ENCODE data around the gene KCNA10. TPM values are rescaled to one million over a fixed set of nuclear protein-coding genes. Genes with fewer than 3 reads are reported as not detected.

The KCNA10 gene
- total RNA-seq, 2 experiments from 2014 or later, result not detected

DNA sequence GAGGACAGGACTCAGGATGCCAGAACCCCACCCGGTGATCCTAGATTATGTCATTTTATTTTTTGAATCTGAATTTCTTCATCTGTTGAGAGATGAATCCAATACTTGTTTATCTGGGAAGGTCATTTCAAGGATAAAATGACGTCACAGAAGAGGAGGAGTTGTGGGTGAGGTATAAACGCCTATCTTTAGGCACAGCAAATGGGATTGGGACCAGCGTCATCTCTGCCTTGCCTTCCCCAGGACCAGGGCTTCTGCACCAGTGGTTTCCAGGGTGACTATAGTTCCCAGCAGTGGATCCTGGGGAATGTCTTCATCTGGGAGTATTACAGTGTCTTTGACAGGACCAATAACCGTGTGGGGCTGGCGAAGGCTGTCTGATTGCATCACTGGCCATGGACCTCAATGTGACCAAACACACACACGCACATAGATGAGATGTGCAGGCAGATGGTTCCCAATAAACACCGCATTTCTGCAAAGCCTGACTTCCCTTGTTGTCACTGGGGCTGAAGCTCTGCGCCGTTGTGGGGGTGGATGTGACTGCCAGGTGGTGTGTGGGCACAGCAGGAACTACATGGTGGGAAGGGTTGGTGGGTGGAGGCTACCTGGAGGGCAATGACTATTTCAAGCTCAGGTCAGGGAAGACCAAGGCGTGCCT lies 28.1 kb downstream of the KCNA10 start:
- ChIA-PET POLR2A (no interaction called here), CTCF (ENCODE audit: unreplicated experiment) (interaction anchor here (0.6 kb wide), 2 partner anchors 863 to 1065 kb away, joined by 3 to 13 read pairs; partner anchors contain the start of gene PSMA5)
- Histone ChIP-seq H3K4me2 (ENCODE audit: low read length) (no peak overlapping the region), H3K9me2 (ENCODE audit: insufficient read depth, low read length) (no peaks in the 10 kb centered on the region), H3K27ac (ENCODE audit: low read depth, low read length, poor library complexity, severe bottlenecking) (no peak overlapping the region), H3K9me3 (ENCODE audit: low read length) (no peaks in the 10 kb centered on the region), H3K79me2 (ENCODE audit: insufficient read depth, low read depth, low read length) (no peaks in the 10 kb centered on the region), H2AFZ (ENCODE audit: low read length) (no peak overlapping the region), H3K4me3 (ENCODE audit: low read depth, low read length, poor library complexity, severe bottlenecking) (no peak overlapping the region), H3K36me3 (ENCODE audit: insufficient read depth, low read length) (no peaks in the 10 kb centered on the region), H4K20me1 (ENCODE audit: insufficient read depth, low read length) (no peaks in the 10 kb centered on the region), H3K4me1 (ENCODE audit: insufficient read depth, low read length, poor library complexity, severe bottlenecking) (peaks cover 7% of the 10 kb centered on the region)
- DNase-seq (ENCODE audit: low spot score), result no peak
- intact Hi-C loops (cut with micrococcal nuclease; ENCODE audit: unreplicated experiment), result no loop called here
- no TSS peak for BruUV-seq (replicated peaks)
- TF ChIP-seq EZH2phosphoT487 (IDR thresholded peaks at IDR 0.05; ENCODE audit: borderline replicate concordance, low read depth, low read length), result no peak
- TF ChIP-seq, protein P1, sequence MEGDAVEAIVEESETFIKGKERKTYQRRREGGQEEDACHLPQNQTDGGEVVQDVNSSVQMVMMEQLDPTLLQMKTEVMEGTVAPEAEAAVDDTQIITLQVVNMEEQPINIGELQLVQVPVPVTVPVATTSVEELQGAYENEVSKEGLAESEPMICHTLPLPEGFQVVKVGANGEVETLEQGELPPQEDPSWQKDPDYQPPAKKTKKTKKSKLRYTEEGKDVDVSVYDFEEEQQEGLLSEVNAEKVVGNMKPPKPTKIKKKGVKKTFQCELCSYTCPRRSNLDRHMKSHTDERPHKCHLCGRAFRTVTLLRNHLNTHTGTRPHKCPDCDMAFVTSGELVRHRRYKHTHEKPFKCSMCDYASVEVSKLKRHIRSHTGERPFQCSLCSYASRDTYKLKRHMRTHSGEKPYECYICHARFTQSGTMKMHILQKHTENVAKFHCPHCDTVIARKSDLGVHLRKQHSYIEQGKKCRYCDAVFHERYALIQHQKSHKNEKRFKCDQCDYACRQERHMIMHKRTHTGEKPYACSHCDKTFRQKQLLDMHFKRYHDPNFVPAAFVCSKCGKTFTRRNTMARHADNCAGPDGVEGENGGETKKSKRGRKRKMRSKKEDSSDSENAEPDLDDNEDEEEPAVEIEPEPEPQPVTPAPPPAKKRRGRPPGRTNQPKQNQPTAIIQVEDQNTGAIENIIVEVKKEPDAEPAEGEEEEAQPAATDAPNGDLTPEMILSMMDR (conservative IDR thresholded peaks at IDR 0.05; ENCODE audit: low read length), result no peak

DNA sequence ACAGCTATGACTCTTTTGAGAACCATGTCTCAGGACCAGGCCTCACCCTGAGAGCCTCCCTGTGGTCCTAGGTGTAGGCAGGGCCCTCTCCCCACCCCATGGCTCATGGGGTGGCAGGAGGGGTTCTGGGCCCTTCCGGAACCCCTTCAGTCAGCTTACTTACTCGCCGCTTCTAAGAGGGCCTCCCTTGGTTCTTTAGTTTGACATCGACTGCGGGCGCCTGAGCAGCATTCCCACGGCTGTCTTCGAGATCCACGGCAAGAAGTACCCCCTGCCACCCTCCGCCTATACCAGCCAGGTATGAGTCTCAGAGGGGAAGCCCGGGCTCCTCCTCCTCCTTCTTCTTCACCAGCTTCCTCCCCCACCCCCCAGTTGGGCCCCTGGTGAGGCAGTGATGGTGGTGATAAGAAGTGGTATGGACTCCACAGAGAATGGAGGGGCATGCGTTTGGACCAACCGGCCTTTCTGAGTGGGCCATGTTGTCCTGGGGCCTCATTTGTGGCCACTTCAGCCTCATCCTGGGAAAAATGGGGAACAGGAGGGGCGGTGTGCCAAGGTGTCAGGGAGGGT lies 28.9 kb downstream of the KCNA10 start:
- no TSS peak for BruUV-seq (replicated peaks)
- H3K79me2 ChIP-seq (ENCODE audit: insufficient read depth, low read depth, low read length), result no peaks in the 10 kb centered on the region
- H3K4me3 ChIP-seq (ENCODE audit: low read depth, low read length, poor library complexity, severe bottlenecking), result peak overlapping the region; percentile 47
- H3K4me2 ChIP-seq (ENCODE audit: low read length), result peak overlapping the region; percentile 42
- peak overlapping the region; percentile 35; the same call in 1 of the 2 replicates for H2AFZ ChIP-seq (ENCODE audit: low read length)
- TF ChIP-seq, protein P1 (conservative IDR thresholded peaks at IDR 0.05; ENCODE audit: low read length), result no peak
- TF ChIP-seq EZH2phosphoT487 (IDR thresholded peaks at IDR 0.05; ENCODE audit: borderline replicate concordance, low read depth, low read length), result no peak
- H3K36me3 ChIP-seq (ENCODE audit: insufficient read depth, low read length), result no peaks in the 10 kb centered on the region
- H3K9me3 ChIP-seq (ENCODE audit: low read length), result no peaks in the 10 kb centered on the region
- ChIA-PET CTCF (ENCODE audit: unreplicated experiment) (interaction anchor here (0.6 to 0.7 kb wide), 2 partner anchors 77 to 437 kb away, joined by 3 to 4 read pairs; no protein-coding TSS in a partner anchor), POLR2A (no interaction called here)
- no peaks in the 10 kb centered on the region for H3K9me2 ChIP-seq (ENCODE audit: insufficient read depth, low read length)
- H3K4me1 ChIP-seq (ENCODE audit: insufficient read depth, low read length, poor library complexity, severe bottlenecking), result peaks cover 7% of the 10 kb centered on the region
- peak; percentile 37 for DNase-seq (ENCODE audit: low spot score)
- intact Hi-C loops (cut with micrococcal nuclease; ENCODE audit: unreplicated experiment), result no loop called here
- H4K20me1 ChIP-seq (ENCODE audit: insufficient read depth, low read length), result no peaks in the 10 kb centered on the region
- no peak overlapping the region for H3K27ac ChIP-seq (ENCODE audit: low read depth, low read length, poor library complexity, severe bottlenecking)

DNA sequence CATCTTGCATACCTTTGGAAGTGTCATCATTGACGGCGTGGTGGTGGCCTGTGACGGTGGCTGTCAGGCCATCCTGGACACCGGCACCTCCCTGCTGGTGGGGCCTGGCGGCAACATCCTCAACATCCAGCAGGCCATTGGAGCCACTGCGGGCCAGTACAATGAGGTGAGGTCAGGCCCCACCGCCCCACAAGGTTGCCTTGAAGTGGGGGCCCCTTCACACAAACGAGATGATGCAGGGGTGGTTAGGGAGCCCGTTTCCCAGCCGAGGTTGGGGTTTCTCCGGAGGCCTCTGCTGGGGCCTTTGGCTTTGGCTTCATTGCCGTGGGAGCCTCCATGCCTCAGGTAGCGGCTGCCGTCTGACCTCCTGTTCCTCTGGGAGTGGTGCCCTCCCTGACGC lies 29.6 kb downstream of the KCNA10 start:
- Histone ChIP-seq H3K4me2 (ENCODE audit: low read length) (peak overlapping the region; percentile 42), H3K9me3 (ENCODE audit: low read length) (no peaks in the 10 kb centered on the region), H3K79me2 (ENCODE audit: insufficient read depth, low read depth, low read length) (no peaks in the 10 kb centered on the region), H3K27ac (ENCODE audit: low read depth, low read length, poor library complexity, severe bottlenecking) (no peak overlapping the region), H3K4me1 (ENCODE audit: insufficient read depth, low read length, poor library complexity, severe bottlenecking) (peaks cover 7% of the 10 kb centered on the region), H3K4me3 (ENCODE audit: low read depth, low read length, poor library complexity, severe bottlenecking) (peak overlapping the region; percentile 47), H2AFZ (ENCODE audit: low read length) (0 out of 2 replicates have a peak overlapping the region, but pooled peaks have one; percentile 35), H3K36me3 (ENCODE audit: insufficient read depth, low read length) (no peaks in the 10 kb centered on the region), H3K9me2 (ENCODE audit: insufficient read depth, low read length) (no peaks in the 10 kb centered on the region), H4K20me1 (ENCODE audit: insufficient read depth, low read length) (no peaks in the 10 kb centered on the region; the same call in 1 of the 2 replicates)
- intact Hi-C loops (cut with micrococcal nuclease; ENCODE audit: unreplicated experiment), result no loop called here
- no TSS peak for BruUV-seq (replicated peaks)
- ChIA-PET CTCF (ENCODE audit: unreplicated experiment) (interaction anchor here (0.6 to 0.7 kb wide), 2 partner anchors 77 to 437 kb away, joined by 3 to 4 read pairs; no protein-coding TSS in a partner anchor), POLR2A (no interaction called here)
- DNase-seq (ENCODE audit: low spot score), result no peak
- TF ChIP-seq, protein P1 (conservative IDR thresholded peaks at IDR 0.05; ENCODE audit: low read length), result no peak
- TF ChIP-seq EZH2phosphoT487 (IDR thresholded peaks at IDR 0.05; ENCODE audit: borderline replicate concordance, low read depth, low read length), result no peak
